ENCODE measurements around the gene CYLD. TPM values are rescaled to one million over a fixed set of nuclear protein-coding genes. Genes with fewer than 3 reads are reported as not detected.

Gene CYLD
- polyA plus RNA-seq, 1 donor (not counting 4 experiments of a cell fraction or from before 2014, with no cell fraction given) = 24.7 TPM

- Histone ChIP-seq H3K27ac (ENCODE audit: control insufficient read depth, insufficient read depth, low read length) (no peak overlapping the region), H3K4me3 (ENCODE audit: control insufficient read depth in 2 of 3, extremely low read depth in 1 of 3, insufficient read depth in 2 of 3, low read depth in 1 of 3, low read length in 3 of 3) (no peak overlapping the region), H3K79me2 (ENCODE audit: control insufficient read depth, insufficient read depth, low read length) (no peaks in the 10 kb centered on the region), H3K4me2 (ENCODE audit: control insufficient read depth, extremely low read depth, insufficient read depth, low read depth, low read length) (no peak overlapping the region), H3K9me1 (ENCODE audit: control insufficient read depth, extremely low read depth, insufficient read depth, low read length) (no peaks in the 10 kb centered on the region), H3K27me3 (ENCODE audit: control insufficient read depth, extremely low read depth, insufficient read depth, low read length) (no peaks in the 10 kb centered on the region), H3K4me1 (ENCODE audit: control insufficient read depth, extremely low read depth, insufficient read depth, low read length) (no peaks in the 10 kb centered on the region), H3K36me3 (ENCODE audit: control insufficient read depth in 2 of 2, extremely low read depth in 1 of 2, insufficient read depth in 2 of 2, low read length in 2 of 2) (no peaks in the 10 kb centered on the region), H4K20me1 (ENCODE audit: control insufficient read depth, extremely low read depth, insufficient read depth, low read length) (no peaks in the 10 kb centered on the region), H3K9ac (ENCODE audit: control insufficient read depth, extremely low read depth, insufficient read depth, low read length) (no peak overlapping the region), H3K9me3 (ENCODE audit: control insufficient read depth, low read depth, low read length) (no peaks in the 10 kb centered on the region), H2AFZ (ENCODE audit: control insufficient read depth, low read length) (no peak overlapping the region)
- no peak for DNase-seq (ENCODE audit: low read depth, low spot score)
- FAIRE-seq = no peak
- dilution Hi-C loops (cut with MboI; ENCODE audit: extremely low pct_ligation_motif_present, low sequenced_read_pairs) = no loop called here
- TF ChIP-seq EZH2 (IDR thresholded peaks at IDR 0.05; ENCODE audit: low read length) (no peak), CTCF (optimal IDR thresholded peaks at IDR 0.05 in 1 of 3, IDR thresholded peaks at IDR 0.05 in 1 of 3, conservative IDR thresholded peaks at IDR 0.05 in 1 of 3; ENCODE audit: extremely low read depth in 1 of 3, insufficient read depth in 2 of 3, low read length in 3 of 3) (no peak)
These were observed 77.8 kb downstream of the CYLD start for GRCh38 chr16:50819706-50820105.

- Histone ChIP-seq H3K4me3 (ENCODE audit: control insufficient read depth in 2 of 3, extremely low read depth in 1 of 3, insufficient read depth in 2 of 3, low read depth in 1 of 3, low read length in 3 of 3) (no peak overlapping the region), H3K4me2 (ENCODE audit: control insufficient read depth, extremely low read depth, insufficient read depth, low read depth, low read length) (no peak overlapping the region), H2AFZ (ENCODE audit: control insufficient read depth, low read length) (no peak overlapping the region), H3K4me1 (ENCODE audit: control insufficient read depth, extremely low read depth, insufficient read depth, low read length) (no peaks in the 10 kb centered on the region), H3K9ac (ENCODE audit: control insufficient read depth, extremely low read depth, insufficient read depth, low read length) (no peak overlapping the region), H3K9me1 (ENCODE audit: control insufficient read depth, extremely low read depth, insufficient read depth, low read length) (no peaks in the 10 kb centered on the region), H3K9me3 (ENCODE audit: control insufficient read depth, low read depth, low read length) (no peaks in the 10 kb centered on the region), H3K27me3 (ENCODE audit: control insufficient read depth, extremely low read depth, insufficient read depth, low read length) (no peaks in the 10 kb centered on the region), H3K79me2 (ENCODE audit: control insufficient read depth, insufficient read depth, low read length) (no peaks in the 10 kb centered on the region), H3K27ac (ENCODE audit: control insufficient read depth, insufficient read depth, low read length) (no peak overlapping the region), H3K36me3 (ENCODE audit: control insufficient read depth in 2 of 2, extremely low read depth in 1 of 2, insufficient read depth in 2 of 2, low read length in 2 of 2) (no peaks in the 10 kb centered on the region), H4K20me1 (ENCODE audit: control insufficient read depth, extremely low read depth, insufficient read depth, low read length) (no peaks in the 10 kb centered on the region)
- dilution Hi-C loops (cut with MboI; ENCODE audit: extremely low pct_ligation_motif_present, low sequenced_read_pairs) = no loop called here
- DNase-seq (ENCODE audit: low read depth, low spot score) (no peak), FAIRE-seq (no peak)
- TF ChIP-seq CTCF (optimal IDR thresholded peaks at IDR 0.05 in 1 of 3, IDR thresholded peaks at IDR 0.05 in 1 of 3, conservative IDR thresholded peaks at IDR 0.05 in 1 of 3; ENCODE audit: extremely low read depth in 1 of 3, insufficient read depth in 2 of 3, low read length in 3 of 3) = no peak
- TF ChIP-seq EZH2 (IDR thresholded peaks at IDR 0.05; ENCODE audit: low read length) = no peak
These were observed 78.3 kb downstream of the CYLD start for GRCh38 chr16:50820225-50820624.
